GM12878 (cell line): Measurements from ENCODE around the gene PDE3B. TPM values are rescaled to one million over a fixed set of nuclear protein-coding genes. Genes with fewer than 3 reads are reported as not detected.

Experiments
- ATAC-seq: fragments of 200-7000 bp; cut with Tn5 transposase; 3 replicates; pipeline ENCODE4 v1.9.1; 2020; ENCODE audit warnings: mild to moderate bottlenecking, moderate library complexity
- BruUV-seq: library from RNA; stranded (reverse); fragments of 400-500 nt; replicated peaks from 2 replicates; lab custom pipeline; 2021; lab: Mats Ljungman, UMichigan
- CTCF ChIA-PET: fragments of 300-600 bp; sonication (Branson Sonifier 250); formaldehyde crosslinking; extraction: SDS; loops from one replicate; lab custom pipeline; 2021; ENCODE audit warnings: inconsistent platforms; lab: Yijun Ruan, JAX
- POLR2A ChIA-PET: fragments of 350-600 bp; formaldehyde crosslinking; extraction: SDS; loops from one replicate; lab custom pipeline; 2021; ENCODE audit warnings: inconsistent platforms; lab: Charles Lee
- RAD21 ChIA-PET: fragments of 300-600 bp; sonication (Branson Sonifier 250); formaldehyde crosslinking; loops from one replicate; lab custom pipeline; 2023; ENCODE audit warnings: antibody characterized with exemption; ENCODE audit not compliant: unreplicated experiment; lab: Charles Lee
- SMC1A ChIA-PET: fragments of 300-600 bp; sonication (Branson Sonifier 250); formaldehyde crosslinking; loops from one replicate; lab custom pipeline; 2023; ENCODE audit not compliant: unreplicated experiment, uncharacterized antibody; lab: Charles Lee
- DNase-seq: peaks from one replicate; pipeline ENCODE4 v3.0.0-alpha.2; 2011; ENCODE audit warnings: low read depth, low spot score
- FAIRE-seq: peaks from 3 replicates; lab custom pipeline; 2011; peaks lifted over from hg19 to GRCh38; lab: Jason Lieb, UNC
- H2AFZ ChIP-seq: 2 replicates; pipeline ENCODE4 v1.6.0; 2011; ENCODE audit warnings: low read depth, low read length, control low read depth; ENCODE audit not compliant: control insufficient read depth
- H3K27ac ChIP-seq: 2 replicates; pipeline ENCODE4 v1.5.1; 2011; ENCODE audit warnings: control low read depth; ENCODE audit not compliant: control insufficient read depth, insufficient read depth
- H3K27me3 ChIP-seq, 2 experiments: replicated peaks in 1 of 2; 2 replicates each; pipeline versions ENCODE4 v1.6.0 to v1.6.1; 2011; ENCODE audit warnings: low read length in 1 of 2; ENCODE audit not compliant: control insufficient read depth in 2 of 2, insufficient read depth in 2 of 2
- H3K36me3 ChIP-seq, 2 experiments: 2 replicates each; pipeline ENCODE4 v1.5.1; 2011; ENCODE audit warnings: low read length in 1 of 2; ENCODE audit not compliant: control insufficient read depth in 2 of 2, insufficient read depth in 2 of 2
- H3K4me1 ChIP-seq: 2 replicates; pipeline ENCODE4 v1.6.1; 2011; ENCODE audit warnings: mild to moderate bottlenecking, low read length, moderate library complexity, mixed read lengths; ENCODE audit not compliant: control insufficient read depth, insufficient read depth
- H3K4me2 ChIP-seq: 2 replicates; pipeline ENCODE4 v1.6.0; 2011; ENCODE audit warnings: control low read depth; ENCODE audit not compliant: control insufficient read depth, insufficient read depth
- H3K4me3 ChIP-seq: fragments of 200-600 bp; sonication (generic); 2 replicates; pipeline ENCODE4 v1.5.1; 2016
- H3K79me2 ChIP-seq: 2 replicates; pipeline ENCODE4 v1.6.0; 2011; ENCODE audit warnings: low read length; ENCODE audit not compliant: control insufficient read depth, insufficient read depth
- H3K9ac ChIP-seq: 2 replicates; pipeline ENCODE4 v1.8.0; 2011; ENCODE audit warnings: low read length, control low read depth, mixed read lengths; ENCODE audit not compliant: control insufficient read depth, insufficient read depth
- H3K9me3 ChIP-seq: replicated peaks from 3 replicates; pipeline ENCODE4 v1.5.1; 2011; ENCODE audit warnings: mild to moderate bottlenecking, low read length; ENCODE audit not compliant: control insufficient read depth, insufficient read depth
- H4K20me1 ChIP-seq: 2 replicates; pipeline ENCODE4 v1.6.0; 2011; ENCODE audit not compliant: control insufficient read depth, insufficient read depth
- CBFB ChIP-seq: IDR thresholded peaks from 2 replicates; pipeline ENCODE4 v1.6.1; 2016; ENCODE audit warnings: antibody characterized with exemption, low read depth
- ELK1 ChIP-seq: IDR thresholded peaks from 2 replicates; pipeline ENCODE4 v1.6.1; 2012; ENCODE audit warnings: low read depth, low read length, improper control_type of control experiment
- KDM1A ChIP-seq: fragments of 200-600 bp; sonication (generic); IDR thresholded peaks from 2 replicates; pipeline ENCODE4 v1.6.1; 2016; ENCODE audit warnings: borderline replicate concordance
- MAX ChIP-seq: IDR thresholded peaks from 2 replicates; pipeline ENCODE4 v1.6.1; 2012; ENCODE audit warnings: low read depth, low read length, improper control_type of control experiment
- PAX5 ChIP-seq: IDR thresholded peaks from 2 replicates; pipeline ENCODE4 v1.6.1; 2011; ENCODE audit warnings: low read depth, low read length, borderline replicate concordance
- TAF1 ChIP-seq: IDR thresholded peaks from 2 replicates; pipeline ENCODE4 v1.6.1; 2011; ENCODE audit warnings: mild to moderate bottlenecking, low read depth, low read length, borderline replicate concordance
- ZNF384 ChIP-seq: IDR thresholded peaks from 2 replicates; pipeline ENCODE4 v1.6.1; 2012; ENCODE audit warnings: low read depth, mild to moderate bottlenecking, low read length, improper control_type of control experiment, borderline replicate concordance
- in situ Hi-C: fragments of 300-500 bp; cut with MboI; formaldehyde crosslinking; loops from 9 replicates; pipeline ENCODE4 v1.14.3; 2018; ENCODE audit warnings: mixed read lengths
- intact Hi-C: fragments of 100-400 bp; cut with micrococcal nuclease; formaldehyde crosslinking; loops from one replicate; pipeline ENCODE4 v1.14.2; 2022; ENCODE audit not compliant: unreplicated experiment
- polyA plus RNA-seq, 11 experiments: library from polyadenylated mRNA; depleted of rRNA in 4 of 11; unstranded in 6 of 11; stranded (reverse) in 5 of 11; fragments of >200 nt; fragmentation: Nextera tagmentation in 4 of 11; fragmentation: Illumina TruSeq in 1 of 11; extraction: Ambion mirVana in 4 of 11; extraction: Trizol in 1 of 11; gene quantifications; 1 replicate in 1 of 11; 2 replicates in 10 of 11; pipeline versions ENCODE4 v1.2.1 to v1.2.3, GENCODE V29; 2011 to 2016; ENCODE audit warnings: inconsistent platforms in 2 of 11, missing spikeins in 2 of 11, low read depth in 1 of 11
- total RNA-seq, 4 experiments: library from RNA; depleted of rRNA in 3 of 4; stranded (reverse); fragments of >200 nt in 3 of 4; fragmentation: Illumina TruSeq in 1 of 4; extraction: Trizol in 1 of 4; gene quantifications; 2 replicates each; pipeline versions ENCODE4 v1.2.1 to v1.2.3, GENCODE V29; 2013 to 2021
- TF ChIP-seq, protein P1 (sequence below): IDR thresholded peaks from 2 replicates; pipeline ENCODE4 v1.6.1; 2012; ENCODE audit warnings: improper control_type of control experiment, low read depth, low read length; ENCODE audit not compliant: insufficient replicate concordance

Gene PDE3B
- total and polyA plus RNA-seq, 10 of the 15 experiments (the other 5 are each of a cell fraction or from before 2014, with no cell fraction given), result 0.04 to 3.1 (median 1.9) TPM

GRCh38 chr11:14766585-14766984, 123.0 kb downstream of the PDE3B start:
- no peaks in the 10 kb centered on the region for H3K79me2 ChIP-seq
- H3K9me3 ChIP-seq, result no peaks in the 10 kb centered on the region
- no TSS peak for BruUV-seq
- no peak for TF ChIP-seq ELK1
- no peak for TF ChIP-seq MAX
- TF ChIP-seq KDM1A, result no peak
- TF ChIP-seq, protein P1, sequence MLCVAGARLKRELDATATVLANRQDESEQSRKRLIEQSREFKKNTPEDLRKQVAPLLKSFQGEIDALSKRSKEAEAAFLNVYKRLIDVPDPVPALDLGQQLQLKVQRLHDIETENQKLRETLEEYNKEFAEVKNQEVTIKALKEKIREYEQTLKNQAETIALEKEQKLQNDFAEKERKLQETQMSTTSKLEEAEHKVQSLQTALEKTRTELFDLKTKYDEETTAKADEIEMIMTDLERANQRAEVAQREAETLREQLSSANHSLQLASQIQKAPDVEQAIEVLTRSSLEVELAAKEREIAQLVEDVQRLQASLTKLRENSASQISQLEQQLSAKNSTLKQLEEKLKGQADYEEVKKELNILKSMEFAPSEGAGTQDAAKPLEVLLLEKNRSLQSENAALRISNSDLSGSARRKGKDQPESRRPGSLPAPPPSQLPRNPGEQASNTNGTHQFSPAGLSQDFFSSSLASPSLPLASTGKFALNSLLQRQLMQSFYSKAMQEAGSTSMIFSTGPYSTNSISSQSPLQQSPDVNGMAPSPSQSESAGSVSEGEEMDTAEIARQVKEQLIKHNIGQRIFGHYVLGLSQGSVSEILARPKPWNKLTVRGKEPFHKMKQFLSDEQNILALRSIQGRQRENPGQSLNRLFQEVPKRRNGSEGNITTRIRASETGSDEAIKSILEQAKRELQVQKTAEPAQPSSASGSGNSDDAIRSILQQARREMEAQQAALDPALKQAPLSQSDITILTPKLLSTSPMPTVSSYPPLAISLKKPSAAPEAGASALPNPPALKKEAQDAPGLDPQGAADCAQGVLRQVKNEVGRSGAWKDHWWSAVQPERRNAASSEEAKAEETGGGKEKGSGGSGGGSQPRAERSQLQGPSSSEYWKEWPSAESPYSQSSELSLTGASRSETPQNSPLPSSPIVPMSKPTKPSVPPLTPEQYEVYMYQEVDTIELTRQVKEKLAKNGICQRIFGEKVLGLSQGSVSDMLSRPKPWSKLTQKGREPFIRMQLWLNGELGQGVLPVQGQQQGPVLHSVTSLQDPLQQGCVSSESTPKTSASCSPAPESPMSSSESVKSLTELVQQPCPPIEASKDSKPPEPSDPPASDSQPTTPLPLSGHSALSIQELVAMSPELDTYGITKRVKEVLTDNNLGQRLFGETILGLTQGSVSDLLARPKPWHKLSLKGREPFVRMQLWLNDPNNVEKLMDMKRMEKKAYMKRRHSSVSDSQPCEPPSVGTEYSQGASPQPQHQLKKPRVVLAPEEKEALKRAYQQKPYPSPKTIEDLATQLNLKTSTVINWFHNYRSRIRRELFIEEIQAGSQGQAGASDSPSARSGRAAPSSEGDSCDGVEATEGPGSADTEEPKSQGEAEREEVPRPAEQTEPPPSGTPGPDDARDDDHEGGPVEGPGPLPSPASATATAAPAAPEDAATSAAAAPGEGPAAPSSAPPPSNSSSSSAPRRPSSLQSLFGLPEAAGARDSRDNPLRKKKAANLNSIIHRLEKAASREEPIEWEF, result no peak
- TF ChIP-seq CBFB, result no peak
- no peak for TF ChIP-seq ZNF384
- no peak for TF ChIP-seq PAX5
- no peak for TF ChIP-seq TAF1
- H3K4me2 ChIP-seq, result no peak overlapping the region
- H3K36me3 ChIP-seq, result no peaks in the 10 kb centered on the region
- intact Hi-C loops (loop anchor here (5.0 kb wide), 1 partner anchor 126 kb away; the partner anchor contains the start of gene CYP2R1), in situ Hi-C loops (loop anchor here (25.0 kb wide), 1 partner anchor 229 kb away; no protein-coding TSS in a partner anchor)
- RAD21 ChIA-PET, result no interaction called here
- DNase-seq (no peak), FAIRE-seq (no peak), ATAC-seq (no peak)
- H3K9ac ChIP-seq, result no peak overlapping the region
- H3K4me1 ChIP-seq, result peaks cover 12% of the 10 kb centered on the region; the same call in 1 of the 2 replicates
- POLR2A ChIA-PET, result no interaction called here
- no peak overlapping the region for H2AFZ ChIP-seq
- no peak overlapping the region for H3K27ac ChIP-seq
- no peak overlapping the region for H3K4me3 ChIP-seq
- H4K20me1 ChIP-seq, result no peaks in the 10 kb centered on the region
- peaks cover 0 to 3% of the 10 kb centered on the region in 2 experiments; a peak in 1 of 4 replicates for H3K27me3 ChIP-seq
- CTCF ChIA-PET, result interaction anchor here (0.6 kb wide), 1 partner anchor 168 kb away, joined by 3 read pairs; no protein-coding TSS in a partner anchor
- SMC1A ChIA-PET, result interaction anchor here (2.8 kb wide), 1 partner anchor 17 kb away, joined by 9 read pairs; no protein-coding TSS in a partner anchor
